Measurements from ENCODE around the gene SDK2. TPM values are rescaled to one million over a fixed set of nuclear protein-coding genes. Genes with fewer than 3 reads are reported as not detected.

Gene SDK2
- polyA plus RNA-seq, 1 experiment = 0.01 TPM

- Histone ChIP-seq H3K27me3 (ENCODE audit: control insufficient read depth, insufficient read depth, low read length) (peaks cover 3% of the 10 kb centered on the region), H3K4me3 (ENCODE audit: low read depth, low read length) (no peak overlapping the region), H3K9me3 (ENCODE audit: control insufficient read depth, insufficient read depth, low read length) (no peaks in the 10 kb centered on the region; the same call in 1 of the 2 replicates), H3K27ac (ENCODE audit: low read depth, low read length) (no peak overlapping the region)
- no peak for DNase-seq (ENCODE audit: low read depth, low spot score)
- POLR2A ChIA-PET = no interaction called here
- TF ChIP-seq CTCF (IDR thresholded peaks at IDR 0.05; ENCODE audit: low read depth, low read length) = no peak
- CTCF ChIA-PET = interaction anchor here (1.1 kb wide), 1 partner anchor 136 kb away, joined by 3 read pairs; no protein-coding TSS in a partner anchor
Observed at GRCh38 chr17:73390851-73391250, 253.4 kb downstream of the SDK2 start.

GRCh38 chr17:73390221-73390620, 254.0 kb downstream of the SDK2 start:
- H3K9me3 ChIP-seq (ENCODE audit: control insufficient read depth, insufficient read depth, low read length) = no peaks in the 10 kb centered on the region; the same call in 1 of the 2 replicates
- ChIA-PET POLR2A (no interaction called here), CTCF (interaction anchor here (1.1 kb wide), 1 partner anchor 135 kb away, joined by 3 read pairs; no protein-coding TSS in a partner anchor)
- no peak overlapping the region for H3K4me3 ChIP-seq (ENCODE audit: low read depth, low read length)
- DNase-seq (ENCODE audit: low read depth, low spot score) = no peak
- H3K27ac ChIP-seq (ENCODE audit: low read depth, low read length) = no peak overlapping the region
- TF ChIP-seq CTCF (IDR thresholded peaks at IDR 0.05; ENCODE audit: low read depth, low read length) = no peak
- peaks cover 7% of the 10 kb centered on the region for H3K27me3 ChIP-seq (ENCODE audit: control insufficient read depth, insufficient read depth, low read length)

GRCh38 chr17:73389411-73389810, 254.8 kb downstream of the SDK2 start:
- Histone ChIP-seq H3K27me3 (ENCODE audit: control insufficient read depth, insufficient read depth, low read length) (peaks cover 10% of the 10 kb centered on the region), H3K9me3 (ENCODE audit: control insufficient read depth, insufficient read depth, low read length) (no peaks in the 10 kb centered on the region; the same call in 1 of the 2 replicates), H3K27ac (ENCODE audit: low read depth, low read length) (no peak overlapping the region), H3K4me3 (ENCODE audit: low read depth, low read length) (no peak overlapping the region)
- ChIA-PET CTCF (no interaction called here), POLR2A (no interaction called here)
- TF ChIP-seq CTCF (IDR thresholded peaks at IDR 0.05; ENCODE audit: low read depth, low read length) = no peak
- no peak for DNase-seq (ENCODE audit: low read depth, low spot score)

- ChIA-PET CTCF (interaction anchor here (0.6 to 1.4 kb wide), 3 partner anchors 12 to 131 kb away, joined by 3 to 7 read pairs (median 4); no protein-coding TSS in a partner anchor), POLR2A (no interaction called here)
- no peak for DNase-seq (ENCODE audit: low read depth, low spot score)
- TF ChIP-seq CTCF (IDR thresholded peaks at IDR 0.05; ENCODE audit: low read depth, low read length) = no peak
- H3K4me3 ChIP-seq (ENCODE audit: low read depth, low read length) = no peak overlapping the region
- H3K27ac ChIP-seq (ENCODE audit: low read depth, low read length) = no peak overlapping the region
- H3K27me3 ChIP-seq (ENCODE audit: control insufficient read depth, insufficient read depth, low read length) = peaks cover 12% of the 10 kb centered on the region
- H3K9me3 ChIP-seq (ENCODE audit: control insufficient read depth, insufficient read depth, low read length) = no peaks in the 10 kb centered on the region; the same call in 1 of the 2 replicates
Observed at GRCh38 chr17:73388578-73388905, 255.7 kb downstream of the SDK2 start.

- peaks cover 15% of the 10 kb centered on the region for H3K27me3 ChIP-seq (ENCODE audit: control insufficient read depth, insufficient read depth, low read length)
- H3K27ac ChIP-seq (ENCODE audit: low read depth, low read length) = no peak overlapping the region
- no peak overlapping the region for H3K4me3 ChIP-seq (ENCODE audit: low read depth, low read length)
- DNase-seq (ENCODE audit: low read depth, low spot score) = no peak
- CTCF ChIA-PET = interaction anchor here (0.8 to 1.4 kb wide), 3 partner anchors 18 to 133 kb away, joined by 3 to 7 read pairs (median 3); no protein-coding TSS in a partner anchor
- POLR2A ChIA-PET = no interaction called here
- no peaks in the 10 kb centered on the region; the same call in 1 of the 2 replicates for H3K9me3 ChIP-seq (ENCODE audit: control insufficient read depth, insufficient read depth, low read length)
- TF ChIP-seq CTCF (IDR thresholded peaks at IDR 0.05; ENCODE audit: low read depth, low read length) = no peak
Observed at GRCh38 chr17:73387746-73388577, 256.3 kb downstream of the SDK2 start.

All from AG04450 (cell line).